MCF 10A (cell line): ENCODE measurements around the gene XRCC1. TPM values are rescaled to one million over a fixed set of nuclear protein-coding genes. Genes with fewer than 3 reads are reported as not detected.

Source experiments
- BruUV-seq: library from RNA; stranded (reverse); fragments of 400-500 nt; replicated peaks from 2 replicates; lab custom pipeline; 2021; lab: Mats Ljungman, UMichigan
- CTCF ChIA-PET: fragments of 300-600 bp; sonication (Branson Sonifier 250); formaldehyde crosslinking; extraction: SDS; loops from one replicate; lab custom pipeline; 2021; ENCODE audit warnings: antibody characterized with exemption, inconsistent platforms; lab: Yijun Ruan, JAX
- POLR2A ChIA-PET: fragments of 300-600, 350-650 bp; sonication (Branson Sonifier 250); formaldehyde crosslinking; extraction: SDS; loops from one replicate; lab custom pipeline; 2020; ENCODE audit warnings: antibody characterized with exemption, inconsistent platforms; lab: Yijun Ruan, JAX
- DNase-seq: peaks from one replicate; pipeline ENCODE4 v3.0.0-alpha.2; 2018; ENCODE audit not compliant: unreplicated experiment
- H3K27ac Mint-ChIP-seq: one replicate; pipeline ENCODE4 v1.8.0; 2022; ENCODE audit warnings: mild to moderate bottlenecking, low read depth, mixed read lengths; ENCODE audit not compliant: unreplicated experiment
- H3K27me3 Mint-ChIP-seq: one replicate; pipeline ENCODE4 v1.8.0; 2022; ENCODE audit warnings: mixed read lengths; ENCODE audit not compliant: insufficient read depth, unreplicated experiment
- H3K36me3 Mint-ChIP-seq: one replicate; pipeline ENCODE4 v1.8.0; 2022; ENCODE audit warnings: mild to moderate bottlenecking, moderate library complexity, mixed read lengths; ENCODE audit not compliant: insufficient read depth, unreplicated experiment
- H3K4me1 Mint-ChIP-seq: one replicate; pipeline ENCODE4 v1.8.0; 2022; ENCODE audit warnings: mixed read lengths; ENCODE audit not compliant: insufficient read depth, unreplicated experiment
- H3K4me3 Mint-ChIP-seq: one replicate; pipeline ENCODE4 v1.8.0; 2022; ENCODE audit warnings: mild to moderate bottlenecking, moderate library complexity, mixed read lengths; ENCODE audit not compliant: unreplicated experiment
- H3K9me3 Mint-ChIP-seq: one replicate; pipeline ENCODE4 v1.8.0; 2022; ENCODE audit warnings: mixed read lengths; ENCODE audit not compliant: unreplicated experiment
- intact Hi-C: fragments of 100-400 bp; cut with micrococcal nuclease; formaldehyde crosslinking; loops from 2 replicates; pipeline ENCODE4 v1.14.1; 2022
- total RNA-seq: library from RNA; stranded (reverse); gene quantifications from 2 replicates; pipeline ENCODE4 v1.2.3, GENCODE V29; 2022
- TF ChIP-seq, protein P1 (sequence below): fragments of 200-600 bp; IDR thresholded peaks from one replicate; pipeline ENCODE4 v1.8.0; 2022; ENCODE audit warnings: antibody characterized with exemption, mild to moderate bottlenecking; ENCODE audit not compliant: unreplicated experiment

The XRCC1 gene
- total RNA-seq, 1 experiment from 2014 or later: 20.6 TPM

DNA sequence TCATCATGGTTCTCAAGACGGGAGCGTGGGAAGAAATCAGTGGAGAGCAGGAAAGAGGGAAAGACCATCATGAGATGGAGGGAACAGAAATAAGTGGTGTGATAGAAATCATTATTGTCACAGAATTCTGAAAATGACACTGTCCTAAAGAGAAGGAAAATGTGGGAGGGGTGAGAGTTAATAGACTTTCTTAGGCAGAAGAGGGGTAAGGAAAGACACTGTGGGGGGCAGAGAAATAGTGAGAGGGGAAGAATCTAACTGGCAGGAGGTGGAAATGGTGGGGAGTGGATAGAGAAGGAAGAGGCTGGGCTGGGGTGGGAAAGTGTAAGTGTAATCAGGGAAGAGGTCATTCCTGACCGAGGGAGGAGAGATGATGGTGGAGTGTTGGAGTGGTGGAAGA is 3.5 kb upstream of the XRCC1 start:
- peaks cover 14% of the 10 kb centered on the region for H3K27me3 Mint-ChIP-seq
- intact Hi-C loops: no loop called here
- no peaks in the 10 kb centered on the region for H3K9me3 Mint-ChIP-seq
- H3K27ac Mint-ChIP-seq: no peak overlapping the region
- peaks cover 6% of the 10 kb centered on the region for H3K36me3 Mint-ChIP-seq
- H3K4me1 Mint-ChIP-seq: no peaks in the 10 kb centered on the region
- TF ChIP-seq, protein P1, sequence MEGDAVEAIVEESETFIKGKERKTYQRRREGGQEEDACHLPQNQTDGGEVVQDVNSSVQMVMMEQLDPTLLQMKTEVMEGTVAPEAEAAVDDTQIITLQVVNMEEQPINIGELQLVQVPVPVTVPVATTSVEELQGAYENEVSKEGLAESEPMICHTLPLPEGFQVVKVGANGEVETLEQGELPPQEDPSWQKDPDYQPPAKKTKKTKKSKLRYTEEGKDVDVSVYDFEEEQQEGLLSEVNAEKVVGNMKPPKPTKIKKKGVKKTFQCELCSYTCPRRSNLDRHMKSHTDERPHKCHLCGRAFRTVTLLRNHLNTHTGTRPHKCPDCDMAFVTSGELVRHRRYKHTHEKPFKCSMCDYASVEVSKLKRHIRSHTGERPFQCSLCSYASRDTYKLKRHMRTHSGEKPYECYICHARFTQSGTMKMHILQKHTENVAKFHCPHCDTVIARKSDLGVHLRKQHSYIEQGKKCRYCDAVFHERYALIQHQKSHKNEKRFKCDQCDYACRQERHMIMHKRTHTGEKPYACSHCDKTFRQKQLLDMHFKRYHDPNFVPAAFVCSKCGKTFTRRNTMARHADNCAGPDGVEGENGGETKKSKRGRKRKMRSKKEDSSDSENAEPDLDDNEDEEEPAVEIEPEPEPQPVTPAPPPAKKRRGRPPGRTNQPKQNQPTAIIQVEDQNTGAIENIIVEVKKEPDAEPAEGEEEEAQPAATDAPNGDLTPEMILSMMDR: no peak
- DNase-seq: no peak
- no peak overlapping the region for H3K4me3 Mint-ChIP-seq
- no TSS peak for BruUV-seq
- POLR2A ChIA-PET: no interaction called here
- CTCF ChIA-PET: interaction anchor here (2.0 kb wide), 1 partner anchor 16 kb away, joined by 10 read pairs; no protein-coding TSS in a partner anchor

DNA sequence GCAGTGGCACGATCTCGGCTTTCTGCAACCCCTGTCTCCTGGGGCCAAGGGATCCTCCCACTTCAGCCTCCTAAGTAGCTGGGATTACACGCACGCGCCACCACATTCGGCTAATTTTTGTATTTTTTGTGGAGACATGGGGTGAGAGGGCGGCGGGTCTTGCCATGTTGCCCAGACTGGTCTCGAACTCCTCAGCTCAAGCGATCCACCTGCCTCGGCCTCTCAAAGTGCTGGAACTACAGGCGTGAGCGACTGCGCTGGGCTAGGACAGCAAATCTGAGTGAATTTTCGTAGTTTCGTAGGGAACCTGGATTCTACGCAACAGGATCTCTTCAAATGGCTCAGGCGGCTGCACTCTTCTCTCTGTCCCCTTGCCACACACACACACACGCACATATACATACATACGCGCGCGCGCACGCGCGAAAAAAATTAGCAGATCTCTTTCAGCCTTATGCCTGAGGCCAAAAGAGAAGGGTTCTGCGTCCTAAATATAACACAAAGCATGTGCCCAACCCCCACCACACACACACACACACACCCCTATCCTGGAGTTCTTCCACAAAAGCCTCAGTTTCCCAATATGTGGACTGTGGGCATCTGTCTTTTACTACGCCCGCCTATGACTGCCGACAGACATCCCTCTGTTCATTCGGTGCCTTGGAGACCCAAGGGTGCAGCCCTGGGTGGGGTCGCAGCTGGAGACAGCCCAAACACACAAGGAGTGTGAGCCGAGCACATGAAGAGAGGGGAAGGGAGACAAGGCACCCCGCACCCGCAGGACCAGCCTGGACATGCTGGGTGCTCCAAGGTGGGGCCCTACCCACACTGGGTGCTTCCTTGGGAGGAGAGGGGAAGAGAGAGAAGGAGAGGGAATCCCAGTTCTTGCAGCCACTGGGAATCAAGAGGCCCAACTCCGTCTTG is 890 bp upstream of the XRCC1 start:
- TF ChIP-seq, protein P1: no peak
- intact Hi-C loops: loop anchor here (1.0 kb wide), 1 partner anchor 20 kb away; the partner anchor contains the start of genes IRGQ and ZNF576
- H3K9me3 Mint-ChIP-seq: no peaks in the 10 kb centered on the region
- ChIA-PET POLR2A (interaction anchor here (0.7 to 3.0 kb wide), 3 partner anchors 19 to 111 kb away, joined by 3 to 55 read pairs (median 19); partner anchors contain the start of genes ETHE1, IRGQ and ZNF576), CTCF (interaction anchor here (0.7 to 0.8 kb wide), 2 partner anchors 18 to 32 kb away, joined by 3 to 4 read pairs; no protein-coding TSS in a partner anchor)
- H3K4me1 Mint-ChIP-seq: peaks cover 8% of the 10 kb centered on the region
- H3K27me3 Mint-ChIP-seq: peaks cover 14% of the 10 kb centered on the region
- DNase-seq: no peak
- H3K36me3 Mint-ChIP-seq: peaks cover 7% of the 10 kb centered on the region
- peak overlapping the region; percentile 39 for H3K27ac Mint-ChIP-seq
- no TSS peak for BruUV-seq
- H3K4me3 Mint-ChIP-seq: peak overlapping the region; percentile 98

DNA sequence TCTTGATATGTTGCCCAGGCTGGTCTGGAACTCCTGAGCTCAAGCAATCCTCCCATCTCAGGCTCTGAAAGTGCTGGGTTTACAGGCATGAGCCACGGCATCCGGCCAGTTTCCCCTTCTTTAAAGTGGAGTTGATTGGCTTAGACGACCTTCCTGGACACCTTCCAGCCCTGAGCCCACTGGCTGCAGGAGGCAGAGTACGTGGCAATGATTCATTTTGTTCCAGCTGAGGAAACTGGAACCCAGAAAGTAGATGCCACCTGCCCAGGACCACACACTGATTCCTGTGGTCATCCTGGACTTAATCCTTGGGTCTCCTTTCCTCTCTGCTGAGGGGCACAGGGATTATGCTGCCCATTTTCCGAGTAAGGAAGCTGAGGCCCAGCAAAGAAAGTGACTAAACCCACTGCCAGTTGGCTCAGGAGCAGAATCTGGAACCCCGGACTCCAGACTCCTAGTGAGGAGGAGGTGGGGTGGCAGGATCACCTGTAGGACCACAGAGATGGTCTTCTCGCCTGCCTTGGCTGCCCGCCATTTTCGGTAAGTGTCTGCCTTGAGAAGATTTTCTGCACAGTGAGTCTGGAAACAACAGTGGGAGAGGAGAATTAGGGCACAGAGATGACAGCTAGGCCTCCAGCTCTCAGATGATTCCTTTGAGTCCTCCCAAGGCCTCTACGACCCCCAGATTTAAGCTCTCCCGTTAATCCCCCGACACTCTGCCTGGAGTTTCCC is 737 bp downstream of the XRCC1 start:
- BruUV-seq: TSS peak; percentile 53
- H3K27ac Mint-ChIP-seq: peak overlapping the region; percentile 98
- ChIA-PET CTCF (interaction anchor here (0.5 to 2.1 kb wide), 10 partner anchors 10 to 190 kb away, joined by 3 to 10 read pairs (median 4); no protein-coding TSS in a partner anchor), POLR2A (interaction anchor here (0.7 to 3.0 kb wide), 8 partner anchors 10 to 177 kb away, joined by 3 to 55 read pairs (median 6); partner anchors contain the start of genes ETHE1, IRGQ, LYPD3 and ZNF575)
- peak; percentile 43 for DNase-seq
- H3K4me1 Mint-ChIP-seq: peaks cover 16% of the 10 kb centered on the region
- TF ChIP-seq, protein P1: no peak
- peaks cover 12% of the 10 kb centered on the region for H3K36me3 Mint-ChIP-seq
- H3K9me3 Mint-ChIP-seq: no peaks in the 10 kb centered on the region
- peaks cover 14% of the 10 kb centered on the region for H3K27me3 Mint-ChIP-seq
- intact Hi-C loops: loop anchor here (1.0 kb wide), 1 partner anchor 22 kb away; the partner anchor contains the start of genes IRGQ and ZNF576
- peak overlapping the region; percentile 98 for H3K4me3 Mint-ChIP-seq
